Measurements from ENCODE around the gene TBC1D9. TPM values are rescaled to one million over a fixed set of nuclear protein-coding genes. Genes with fewer than 3 reads are reported as not detected.

Gene TBC1D9
- total RNA-seq, 1 experiment from 2014 or later = 12.5 TPM

GRCh38 chr4:140704392-140704960, 51.7 kb downstream of the TBC1D9 start:
- ChIA-PET CTCF (no interaction called here), POLR2A (no interaction called here)
- DNase-seq = no peak
- no peak overlapping the region for H3K27ac Mint-ChIP-seq (ENCODE audit: unreplicated experiment)
- H3K9me3 Mint-ChIP-seq (ENCODE audit: unreplicated experiment) = peaks cover 8% of the 10 kb centered on the region
- H3K36me3 Mint-ChIP-seq (ENCODE audit: insufficient read depth, unreplicated experiment) = peaks cover 2% of the 10 kb centered on the region
- Histone ChIP-seq H3K9me3 (no peaks in the 10 kb centered on the region), H3K4me1 (no peaks in the 10 kb centered on the region), H3K4me3 (ENCODE audit: low read depth, low read length) (no peak overlapping the region), H3K36me3 (ENCODE audit: control insufficient read depth, insufficient read depth, low read length) (no peaks in the 10 kb centered on the region), H3K27me3 (replicated peaks; ENCODE audit: control insufficient read depth, insufficient read depth, low read length) (no peaks in the 10 kb centered on the region)
- intact Hi-C loops (cut with micrococcal nuclease; ENCODE audit: unreplicated experiment) = no loop called here
- peaks cover 9% of the 10 kb centered on the region for H3K4me1 Mint-ChIP-seq (ENCODE audit: low read depth, unreplicated experiment)
- BruUV-seq (replicated peaks) = no TSS peak
- H3K4me3 Mint-ChIP-seq (ENCODE audit: unreplicated experiment) = no peak overlapping the region
- TF ChIP-seq CTCF (IDR thresholded peaks at IDR 0.05; ENCODE audit: insufficient read depth in 1 of 2, low read depth in 1 of 2, low read length in 1 of 2, severe bottlenecking in 1 of 2, unreplicated experiment in 1 of 2) = no peak
- H3K27me3 Mint-ChIP-seq (ENCODE audit: insufficient read depth, unreplicated experiment) = no peaks in the 10 kb centered on the region

GRCh38 chr4:140703463-140703862, 52.7 kb downstream of the TBC1D9 start:
- no peak for DNase-seq
- Histone ChIP-seq H3K9me3 (no peaks in the 10 kb centered on the region), H3K36me3 (ENCODE audit: control insufficient read depth, insufficient read depth, low read length) (no peaks in the 10 kb centered on the region), H3K4me1 (no peaks in the 10 kb centered on the region), H3K4me3 (ENCODE audit: low read depth, low read length) (no peak overlapping the region), H3K27me3 (replicated peaks; ENCODE audit: control insufficient read depth, insufficient read depth, low read length) (no peaks in the 10 kb centered on the region)
- no peak overlapping the region for H3K4me3 Mint-ChIP-seq (ENCODE audit: unreplicated experiment)
- CTCF ChIA-PET = no interaction called here
- intact Hi-C loops (cut with micrococcal nuclease; ENCODE audit: unreplicated experiment) = no loop called here
- H3K27ac Mint-ChIP-seq (ENCODE audit: unreplicated experiment) = no peak overlapping the region
- H3K36me3 Mint-ChIP-seq (ENCODE audit: insufficient read depth, unreplicated experiment) = peaks cover 6% of the 10 kb centered on the region
- POLR2A ChIA-PET = no interaction called here
- no peak for TF ChIP-seq CTCF (IDR thresholded peaks at IDR 0.05; ENCODE audit: insufficient read depth in 1 of 2, low read depth in 1 of 2, low read length in 1 of 2, severe bottlenecking in 1 of 2, unreplicated experiment in 1 of 2)
- no peaks in the 10 kb centered on the region for H3K27me3 Mint-ChIP-seq (ENCODE audit: insufficient read depth, unreplicated experiment)
- no TSS peak for BruUV-seq (replicated peaks)
- no peaks in the 10 kb centered on the region for H3K9me3 Mint-ChIP-seq (ENCODE audit: unreplicated experiment)
- H3K4me1 Mint-ChIP-seq (ENCODE audit: low read depth, unreplicated experiment) = peaks cover 9% of the 10 kb centered on the region

- H3K9me3 Mint-ChIP-seq (ENCODE audit: unreplicated experiment) = no peaks in the 10 kb centered on the region
- POLR2A ChIA-PET = no interaction called here
- H3K27ac Mint-ChIP-seq (ENCODE audit: unreplicated experiment) = no peak overlapping the region
- intact Hi-C loops (cut with micrococcal nuclease; ENCODE audit: unreplicated experiment) = no loop called here
- H3K4me3 Mint-ChIP-seq (ENCODE audit: unreplicated experiment) = no peak overlapping the region
- H3K4me1 ChIP-seq = no peaks in the 10 kb centered on the region
- no peak overlapping the region for H3K4me3 ChIP-seq (ENCODE audit: low read depth, low read length)
- no peaks in the 10 kb centered on the region for H3K9me3 ChIP-seq
- no peaks in the 10 kb centered on the region; the same call in 1 of the 2 replicates for H3K36me3 ChIP-seq (ENCODE audit: control insufficient read depth, insufficient read depth, low read length)
- BruUV-seq (replicated peaks) = no TSS peak
- H3K27me3 ChIP-seq (replicated peaks; ENCODE audit: control insufficient read depth, insufficient read depth, low read length) = no peaks in the 10 kb centered on the region
- H3K4me1 Mint-ChIP-seq (ENCODE audit: low read depth, unreplicated experiment) = peaks cover 9% of the 10 kb centered on the region
- no peak for DNase-seq
- CTCF ChIA-PET = no interaction called here
- no peaks in the 10 kb centered on the region for H3K27me3 Mint-ChIP-seq (ENCODE audit: insufficient read depth, unreplicated experiment)
- H3K36me3 Mint-ChIP-seq (ENCODE audit: insufficient read depth, unreplicated experiment) = peaks cover 6% of the 10 kb centered on the region
- no peak for TF ChIP-seq CTCF (IDR thresholded peaks at IDR 0.05; ENCODE audit: insufficient read depth in 1 of 2, low read depth in 1 of 2, low read length in 1 of 2, severe bottlenecking in 1 of 2, unreplicated experiment in 1 of 2)
These were observed 54.0 kb downstream of the TBC1D9 start for GRCh38 chr4:140702096-140702757.

All from Caco-2 (cell line).